Measurements from ENCODE around the gene ZC3H15.
A peak's percentile ranks its signal among the peaks of the same experiment; 100 is the strongest.
"Not testable (repeated sequence)": the region's sequence is repeated elsewhere in the genome, so short reads cannot be mapped to it uniquely, and the experiment has no call there.

The ZC3H15 gene

DNA sequence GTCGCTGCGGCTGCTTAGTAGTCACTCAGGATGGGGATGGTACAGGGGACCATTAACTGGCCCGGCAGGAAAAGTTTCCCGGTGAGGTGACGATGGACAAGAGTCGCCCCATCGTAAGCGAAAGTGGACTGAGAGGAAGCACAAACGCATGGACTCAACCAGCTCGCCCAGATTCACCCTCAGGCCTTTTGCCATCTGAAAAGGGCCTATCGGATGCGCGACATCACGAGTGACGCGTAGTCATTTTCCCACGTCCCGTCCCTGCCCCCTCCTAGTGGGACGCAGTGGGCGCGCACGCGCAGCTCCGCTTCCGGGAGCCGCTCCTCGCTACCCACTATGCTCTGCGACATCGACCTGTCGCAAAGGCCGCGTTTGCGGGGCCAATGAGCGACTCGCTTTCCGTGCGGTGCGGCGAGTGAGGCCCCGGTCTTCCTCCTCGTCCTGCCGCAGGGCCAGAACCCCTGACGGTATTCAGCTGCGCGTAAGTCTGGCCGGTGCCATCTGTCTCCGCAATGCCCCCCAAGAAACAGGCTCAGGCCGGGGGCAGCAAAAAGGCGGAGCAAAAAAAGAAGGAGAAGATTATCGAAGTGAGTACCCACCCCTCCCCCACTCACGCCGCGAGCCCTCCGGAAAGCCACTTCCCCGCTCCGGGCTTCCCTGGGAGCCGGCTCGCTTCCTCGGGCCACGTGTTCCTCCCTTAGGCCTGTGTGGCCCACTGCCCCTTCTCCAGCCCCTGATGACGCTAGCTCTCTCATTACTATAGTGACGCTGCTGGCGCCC lies at the start of gene ZC3H15:
ZC3H15 (plus strand) TSS at position 390 of the 780 bp plus-strand sequence; CDS start at position 513, 123 bp downstream.
- peak within 1 kb of the TSS; percentile 95 to 99 (median 96) for H3K9ac ChIP-seq (ENCODE audit: low read length in 5 of 5)
- peaks cover 0 to 3% (median 0%) of the 10 kb centered on the region in 5 donors for H3K36me3 ChIP-seq (ENCODE audit: control insufficient read depth in 5 of 5, insufficient read depth in 5 of 5, low read length in 5 of 5)
- peak within 1 kb of the TSS; percentile 96 for H3K27ac ChIP-seq (ENCODE audit: low read depth, low read length)
- H3K9me3 ChIP-seq (ENCODE audit: control insufficient read depth in 5 of 5, low read length in 5 of 5), result peaks cover 0 to 3% (median 0%) of the 10 kb centered on the region in 5 donors
- peak within 1 kb of the TSS; percentile 66 to 99 (median 92) for H3K4me3 ChIP-seq (ENCODE audit: low read depth in 1 of 5, low read length in 5 of 5)
- peaks cover 0 to 4% (median 0%) of the 10 kb centered on the region in 5 donors for H3K27me3 ChIP-seq (ENCODE audit: control insufficient read depth in 5 of 5, insufficient read depth in 4 of 5, low read length in 5 of 5)
- H3K4me1 ChIP-seq (ENCODE audit: control insufficient read depth in 5 of 5, insufficient read depth in 5 of 5, low read length in 5 of 5), result peaks cover 5 to 50% (median 36%) of the 10 kb centered on the region in 5 donors

DNA sequence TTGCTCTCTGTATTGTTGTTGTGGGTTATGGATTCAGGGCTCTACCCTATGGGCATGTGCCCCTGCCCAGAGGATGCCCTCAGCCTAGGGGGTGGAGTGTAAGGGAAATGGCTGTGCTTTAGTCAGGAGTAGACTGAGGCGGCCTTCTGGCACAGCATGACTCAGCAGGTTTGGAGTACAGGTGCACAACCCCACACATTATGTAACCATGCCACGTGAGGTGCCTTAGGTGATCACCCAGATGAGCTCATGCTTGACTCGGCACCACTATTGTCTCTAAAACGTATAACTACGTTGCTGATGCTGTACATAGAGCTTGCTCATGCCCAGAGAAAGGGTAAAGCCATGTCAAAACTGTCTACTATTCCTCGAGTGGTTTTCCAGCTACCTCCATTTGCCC lies 48.3 kb upstream of the ZC3H15 start:
- no peak overlapping the region for H3K9ac ChIP-seq (ENCODE audit: low read length in 5 of 5)
- H3K4me1 ChIP-seq (ENCODE audit: control insufficient read depth in 5 of 5, insufficient read depth in 5 of 5, low read length in 5 of 5), result no peaks in the 10 kb centered on the region
- H3K36me3 ChIP-seq (ENCODE audit: control insufficient read depth in 5 of 5, insufficient read depth in 5 of 5, low read length in 5 of 5), result peaks cover 0 to 7% (median 0%) of the 10 kb centered on the region in 5 donors
- H3K4me3 ChIP-seq (ENCODE audit: low read depth in 1 of 5, low read length in 5 of 5), result no peak overlapping the region
- H3K27ac ChIP-seq (ENCODE audit: low read depth, low read length), result no peak overlapping the region
- no peaks in the 10 kb centered on the region for H3K27me3 ChIP-seq (ENCODE audit: control insufficient read depth in 5 of 5, insufficient read depth in 4 of 5, low read length in 5 of 5)
- peaks cover 0 to 2% (median 0%) of the 10 kb centered on the region in 5 donors for H3K9me3 ChIP-seq (ENCODE audit: control insufficient read depth in 5 of 5, low read length in 5 of 5)

DNA sequence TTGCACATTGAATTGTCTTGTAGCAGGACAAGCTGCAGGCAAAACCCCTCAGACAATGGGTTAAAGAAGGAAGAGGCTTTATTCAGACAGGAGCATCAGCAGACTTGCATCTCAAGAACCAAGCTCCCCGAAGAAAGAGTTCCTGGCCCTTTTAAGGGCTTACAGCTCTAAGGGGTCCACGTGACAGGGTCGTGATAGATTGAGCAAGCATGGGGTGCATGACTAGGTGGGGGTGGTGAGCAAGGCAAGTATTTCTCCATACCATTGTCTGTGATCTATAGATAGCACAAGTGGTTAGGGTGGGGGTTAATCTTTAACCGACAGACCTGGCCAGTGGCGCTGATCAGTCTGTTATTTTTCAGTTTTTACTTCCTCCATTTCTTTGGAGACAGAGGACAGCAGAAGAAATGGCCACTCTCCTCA lies 46.4 kb upstream of the ZC3H15 start:
- not testable (repeated sequence) for H3K27ac ChIP-seq (ENCODE audit: low read depth, low read length); H3K9ac ChIP-seq (ENCODE audit: low read length in 5 of 5); H3K36me3 ChIP-seq (ENCODE audit: control insufficient read depth in 5 of 5, insufficient read depth in 5 of 5, low read length in 5 of 5)

DNA sequence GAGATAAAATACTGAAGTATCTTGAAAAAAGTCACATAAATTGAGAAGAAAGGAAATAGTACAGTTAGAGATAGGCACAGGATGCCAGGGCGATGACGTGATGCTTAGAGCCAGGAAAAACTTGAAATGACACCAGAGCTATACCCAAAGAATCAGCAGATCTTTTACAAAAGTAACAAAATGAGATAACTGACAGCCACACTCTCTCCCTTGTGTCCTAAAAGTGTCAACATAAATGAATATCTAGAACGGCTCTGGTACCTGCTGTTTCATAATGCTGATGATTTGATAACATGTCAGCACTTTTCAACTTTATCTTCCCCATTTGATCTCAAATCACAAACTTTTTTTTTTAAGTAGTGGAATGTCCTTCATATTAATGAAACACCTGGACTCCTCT lies 45.6 kb upstream of the ZC3H15 start:
- Histone ChIP-seq H3K9me3 (ENCODE audit: control insufficient read depth in 5 of 5, low read length in 5 of 5) (peaks cover 0 to 2% (median 0%) of the 10 kb centered on the region in 5 donors), H3K27me3 (ENCODE audit: control insufficient read depth in 5 of 5, insufficient read depth in 4 of 5, low read length in 5 of 5) (no peaks in the 10 kb centered on the region), H3K4me1 (ENCODE audit: control insufficient read depth in 5 of 5, insufficient read depth in 5 of 5, low read length in 5 of 5) (no peaks in the 10 kb centered on the region), H3K4me3 (ENCODE audit: low read depth in 1 of 5, low read length in 5 of 5) (no peak overlapping the region), H3K9ac (ENCODE audit: low read length in 5 of 5) (no peak overlapping the region), H3K27ac (ENCODE audit: low read depth, low read length) (no peak overlapping the region), H3K36me3 (ENCODE audit: control insufficient read depth in 5 of 5, insufficient read depth in 5 of 5, low read length in 5 of 5) (peaks cover 0 to 5% (median 0%) of the 10 kb centered on the region in 5 donors)

More for the DNA sequence above, 46.4 kb upstream of the ZC3H15 start:
- H3K9me3 ChIP-seq (ENCODE audit: control insufficient read depth in 5 of 5, low read length in 5 of 5); H3K27me3 ChIP-seq (ENCODE audit: control insufficient read depth in 5 of 5, insufficient read depth in 4 of 5, low read length in 5 of 5); H3K4me1 ChIP-seq (ENCODE audit: control insufficient read depth in 5 of 5, insufficient read depth in 5 of 5, low read length in 5 of 5); H3K4me3 ChIP-seq (ENCODE audit: low read depth in 1 of 5, low read length in 5 of 5): not testable (repeated sequence)

DNA sequence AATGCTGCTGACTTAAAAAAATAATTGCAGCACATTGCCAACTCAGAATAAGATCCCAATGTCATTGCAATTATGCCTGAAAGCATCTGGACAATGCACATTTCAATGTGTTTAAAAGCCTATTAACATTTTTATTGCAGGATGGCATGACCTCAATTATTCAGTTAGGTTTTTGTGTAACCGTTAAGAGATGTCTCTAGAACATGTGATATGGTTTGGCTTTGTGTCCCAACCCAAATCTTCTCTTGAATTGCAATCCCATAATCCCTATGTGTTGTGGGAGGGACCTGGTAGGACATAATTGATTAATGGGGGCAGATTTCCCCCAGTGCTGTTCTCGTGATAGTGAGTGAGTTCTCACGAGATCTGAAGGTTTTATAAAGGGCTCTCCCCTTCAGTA lies 43.2 kb upstream of the ZC3H15 start:
- Histone ChIP-seq H3K27ac (ENCODE audit: low read depth, low read length) (no peak overlapping the region), H3K9me3 (ENCODE audit: control insufficient read depth in 5 of 5, low read length in 5 of 5) (peaks cover 0 to 2% (median 0%) of the 10 kb centered on the region in 5 donors), H3K27me3 (ENCODE audit: control insufficient read depth in 5 of 5, insufficient read depth in 4 of 5, low read length in 5 of 5) (no peaks in the 10 kb centered on the region), H3K36me3 (ENCODE audit: control insufficient read depth in 5 of 5, insufficient read depth in 5 of 5, low read length in 5 of 5) (no peaks in the 10 kb centered on the region), H3K9ac (ENCODE audit: low read length in 5 of 5) (no peak overlapping the region), H3K4me3 (ENCODE audit: low read depth in 1 of 5, low read length in 5 of 5) (no peak overlapping the region), H3K4me1 (ENCODE audit: control insufficient read depth in 5 of 5, insufficient read depth in 5 of 5, low read length in 5 of 5) (no peaks in the 10 kb centered on the region)

DNA sequence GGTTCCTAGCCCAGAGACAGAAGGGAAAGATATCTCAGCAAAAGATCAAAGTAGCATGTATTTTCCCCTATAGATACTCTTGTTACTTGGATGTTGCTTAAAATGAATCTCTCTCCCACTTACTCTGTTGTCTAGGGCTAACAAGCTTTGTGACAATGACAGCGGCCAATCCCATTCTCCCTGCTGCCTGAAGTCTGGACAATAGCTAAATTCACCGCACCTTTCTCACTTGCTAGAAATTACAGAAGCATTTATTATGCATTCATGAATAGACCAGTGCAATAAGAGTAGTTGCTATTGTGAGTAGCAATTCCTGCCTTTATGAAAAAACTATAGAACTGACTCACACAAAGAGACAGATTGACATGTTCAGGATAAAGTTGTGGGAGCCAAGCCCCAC lies 42.2 kb upstream of the ZC3H15 start:
- H3K9me3 ChIP-seq (ENCODE audit: control insufficient read depth in 5 of 5, low read length in 5 of 5), result peaks cover 0 to 2% (median 0%) of the 10 kb centered on the region in 5 donors
- H3K4me1 ChIP-seq (ENCODE audit: control insufficient read depth in 5 of 5, insufficient read depth in 5 of 5, low read length in 5 of 5), result no peaks in the 10 kb centered on the region
- H3K36me3 ChIP-seq (ENCODE audit: control insufficient read depth in 5 of 5, insufficient read depth in 5 of 5, low read length in 5 of 5), result no peaks in the 10 kb centered on the region

DNA sequence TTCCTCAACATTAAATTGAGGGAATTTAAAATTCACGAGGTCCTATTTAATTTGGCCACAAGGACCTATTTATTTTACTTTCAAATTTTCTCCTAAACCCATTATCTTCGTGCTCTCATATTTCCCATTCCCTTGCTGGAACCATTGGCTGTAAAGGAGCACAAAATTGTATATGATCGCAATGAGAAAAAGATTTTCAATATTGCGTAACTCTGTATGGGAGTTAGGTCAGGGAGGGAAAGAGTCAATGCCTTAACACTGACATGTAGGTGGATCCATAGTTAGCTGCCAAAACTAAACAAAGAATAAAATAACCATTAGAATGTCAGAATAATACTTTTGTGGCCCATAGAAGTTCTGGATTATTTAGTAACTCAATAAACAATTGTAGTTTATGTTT lies 40.6 kb upstream of the ZC3H15 start:
- Histone ChIP-seq H3K9ac (ENCODE audit: low read length in 5 of 5) (no peak overlapping the region), H3K4me1 (ENCODE audit: control insufficient read depth in 5 of 5, insufficient read depth in 5 of 5, low read length in 5 of 5) (no peaks in the 10 kb centered on the region), H3K27ac (ENCODE audit: low read depth, low read length) (no peak overlapping the region), H3K36me3 (ENCODE audit: control insufficient read depth in 5 of 5, insufficient read depth in 5 of 5, low read length in 5 of 5) (no peaks in the 10 kb centered on the region), H3K27me3 (ENCODE audit: control insufficient read depth in 5 of 5, insufficient read depth in 4 of 5, low read length in 5 of 5) (no peaks in the 10 kb centered on the region), H3K4me3 (ENCODE audit: low read depth in 1 of 5, low read length in 5 of 5) (no peak overlapping the region), H3K9me3 (ENCODE audit: control insufficient read depth in 5 of 5, low read length in 5 of 5) (no peaks in the 10 kb centered on the region)

More for the DNA sequence above, 42.2 kb upstream of the ZC3H15 start:
- Histone ChIP-seq H3K27ac (ENCODE audit: low read depth, low read length) (no peak overlapping the region), H3K27me3 (ENCODE audit: control insufficient read depth in 5 of 5, insufficient read depth in 4 of 5, low read length in 5 of 5) (no peaks in the 10 kb centered on the region), H3K4me3 (ENCODE audit: low read depth in 1 of 5, low read length in 5 of 5) (no peak overlapping the region), H3K9ac (ENCODE audit: low read length in 5 of 5) (no peak overlapping the region)

DNA sequence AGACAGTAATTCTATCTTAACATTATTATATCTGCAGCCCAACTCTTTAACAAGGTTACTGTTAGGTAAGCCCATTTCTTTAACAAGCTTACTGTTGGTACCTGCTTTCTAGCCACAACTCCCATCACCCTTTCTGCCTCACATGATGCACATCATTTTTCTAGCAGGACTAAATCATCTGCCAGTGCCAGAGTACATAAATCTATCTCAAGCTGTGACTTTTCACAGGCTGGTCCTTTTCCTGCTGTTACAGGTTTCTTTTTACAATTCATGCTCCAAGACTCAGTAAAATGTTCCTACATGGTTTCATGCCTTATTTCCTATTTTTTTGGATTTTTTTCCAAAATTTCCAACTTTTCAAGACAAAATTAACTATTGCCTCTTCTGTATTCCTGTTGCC lies 30.4 kb upstream of the ZC3H15 start:
- peaks cover 0 to 14% (median 3%) of the 10 kb centered on the region in 5 donors for H3K36me3 ChIP-seq (ENCODE audit: control insufficient read depth in 5 of 5, insufficient read depth in 5 of 5, low read length in 5 of 5)
- no peak overlapping the region for H3K9ac ChIP-seq (ENCODE audit: low read length in 5 of 5)
- no peak overlapping the region for H3K27ac ChIP-seq (ENCODE audit: low read depth, low read length)
- no peaks in the 10 kb centered on the region for H3K4me1 ChIP-seq (ENCODE audit: control insufficient read depth in 5 of 5, insufficient read depth in 5 of 5, low read length in 5 of 5)
- H3K9me3 ChIP-seq (ENCODE audit: control insufficient read depth in 5 of 5, low read length in 5 of 5), result no peaks in the 10 kb centered on the region
- no peak overlapping the region for H3K4me3 ChIP-seq (ENCODE audit: low read depth in 1 of 5, low read length in 5 of 5)
- no peaks in the 10 kb centered on the region for H3K27me3 ChIP-seq (ENCODE audit: control insufficient read depth in 5 of 5, insufficient read depth in 4 of 5, low read length in 5 of 5)

DNA sequence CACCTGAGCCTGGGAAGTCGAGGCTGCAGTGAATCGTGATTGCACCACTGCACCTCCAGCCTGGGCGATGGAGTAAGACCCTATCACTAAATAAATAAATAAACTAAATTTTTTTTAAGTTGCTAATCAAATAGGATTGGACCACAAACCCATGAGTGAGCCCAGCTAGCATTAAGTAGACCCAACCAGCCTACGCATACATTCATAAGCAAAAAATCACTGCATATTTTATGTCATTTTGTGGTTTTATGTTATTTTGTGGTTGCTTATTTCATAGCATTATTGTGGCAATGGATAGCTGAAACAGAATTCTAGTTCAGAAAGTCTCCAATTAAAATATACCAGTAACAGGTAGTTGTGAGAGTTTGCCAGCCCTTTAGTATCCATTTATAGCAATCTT lies 29.1 kb upstream of the ZC3H15 start:
- H3K9ac ChIP-seq (ENCODE audit: low read length in 5 of 5), result no peak overlapping the region
- peaks cover 0 to 2% (median 0%) of the 10 kb centered on the region in 5 donors for H3K9me3 ChIP-seq (ENCODE audit: control insufficient read depth in 5 of 5, low read length in 5 of 5)
- H3K4me1 ChIP-seq (ENCODE audit: control insufficient read depth in 5 of 5, insufficient read depth in 5 of 5, low read length in 5 of 5), result no peaks in the 10 kb centered on the region
- H3K36me3 ChIP-seq (ENCODE audit: control insufficient read depth in 5 of 5, insufficient read depth in 5 of 5, low read length in 5 of 5), result peaks cover 0 to 14% (median 3%) of the 10 kb centered on the region in 5 donors
- H3K27me3 ChIP-seq (ENCODE audit: control insufficient read depth in 5 of 5, insufficient read depth in 4 of 5, low read length in 5 of 5), result no peaks in the 10 kb centered on the region
- H3K27ac ChIP-seq (ENCODE audit: low read depth, low read length), result no peak overlapping the region
- no peak overlapping the region for H3K4me3 ChIP-seq (ENCODE audit: low read depth in 1 of 5, low read length in 5 of 5)

DNA sequence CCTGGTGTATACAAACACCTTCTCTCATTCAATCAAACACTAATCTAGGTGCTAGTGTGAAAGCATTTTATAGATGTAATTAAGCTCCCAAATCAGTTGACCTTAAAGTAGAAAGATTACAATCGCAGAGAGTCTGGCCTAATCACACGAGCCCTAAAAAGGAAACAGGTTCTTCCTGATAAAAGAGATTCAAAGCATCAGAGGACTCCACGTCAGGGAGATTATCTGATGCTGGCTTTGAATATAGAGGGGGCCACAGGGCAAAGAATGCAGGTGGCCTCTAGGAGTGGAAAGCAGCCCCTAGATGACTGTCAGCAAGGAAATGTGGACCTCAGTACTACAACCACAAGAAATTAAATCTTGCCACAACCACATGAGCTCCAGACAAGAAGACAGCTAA lies 28.2 kb upstream of the ZC3H15 start:
- no peak overlapping the region for H3K9ac ChIP-seq (ENCODE audit: low read length in 5 of 5)
- no peak overlapping the region for H3K4me3 ChIP-seq (ENCODE audit: low read depth in 1 of 5, low read length in 5 of 5)
- no peaks in the 10 kb centered on the region for H3K4me1 ChIP-seq (ENCODE audit: control insufficient read depth in 5 of 5, insufficient read depth in 5 of 5, low read length in 5 of 5)
- H3K36me3 ChIP-seq (ENCODE audit: control insufficient read depth in 5 of 5, insufficient read depth in 5 of 5, low read length in 5 of 5), result peaks cover 0 to 14% (median 3%) of the 10 kb centered on the region in 5 donors
- no peaks in the 10 kb centered on the region for H3K27me3 ChIP-seq (ENCODE audit: control insufficient read depth in 5 of 5, insufficient read depth in 4 of 5, low read length in 5 of 5)
- H3K27ac ChIP-seq (ENCODE audit: low read depth, low read length), result no peak overlapping the region
- peaks cover 0 to 2% (median 0%) of the 10 kb centered on the region in 5 donors for H3K9me3 ChIP-seq (ENCODE audit: control insufficient read depth in 5 of 5, low read length in 5 of 5)
